Measurements from ENCODE around the gene KIF2C. TPM values are rescaled to one million over a fixed set of nuclear protein-coding genes. Genes with fewer than 3 reads are reported as not detected.
"Not testable (repeated sequence)": the region's sequence is repeated elsewhere in the genome, so short reads cannot be mapped to it uniquely, and the experiment has no call there.

Gene KIF2C
- total RNA-seq, 4 donors from 2014 or later, result 2.5 to 8.3 (median 3.5) TPM

GRCh38 chr1:44807364-44808062 lies 67.9 kb downstream of the KIF2C start:
- H3K4me1 ChIP-seq, result peaks cover 13 to 58% (median 54%) of the 10 kb centered on the region in 4 donors
- no peaks in the 10 kb centered on the region for H3K9me3 ChIP-seq
- peak; percentile 95 to 99 (median 99) for DNase-seq
- peak overlapping the region in 1 of 4 donors; percentile 15 for H3K4me3 ChIP-seq
- TF ChIP-seq POLR2A (IDR thresholded peaks at IDR 0.05) (no peak), CTCF (IDR thresholded peaks at IDR 0.05) (no peak)
- H3K27ac ChIP-seq, result peak overlapping the region; percentile 94 to 98 (median 96)
- H3K36me3 ChIP-seq, result peaks cover 0 to 34% (median 0%) of the 10 kb centered on the region in 3 donors
- no peaks in the 10 kb centered on the region for H3K27me3 ChIP-seq

GRCh38 chr1:44808063-44808937 lies 68.7 kb downstream of the KIF2C start, which contains the start of gene BTBD19:
TSS of gene BTBD19 (plus strand) at chr1:44808523. CDS start at chr1:44808821, 298 bp downstream.
- Histone ChIP-seq H3K27ac (peak within 1 kb of the TSS; percentile 94 to 98 (median 96)), H3K9me3 (no peaks in the 10 kb centered on the region), H3K36me3 (peaks cover 0 to 29% (median 0%) of the 10 kb centered on the region in 3 donors), H3K27me3 (no peaks in the 10 kb centered on the region), H3K4me1 (peaks cover 13 to 57% (median 50%) of the 10 kb centered on the region in 4 donors), H3K4me3 (peak within 1 kb of the TSS in 3 of 4 donors; percentile 0 to 30 (median 15))
- TF ChIP-seq POLR2A (IDR thresholded peaks at IDR 0.05), result no peak
- TF ChIP-seq CTCF (IDR thresholded peaks at IDR 0.05), result no peak
- peak in 2 of 3 donors; percentile 66 to 76 for DNase-seq

- TF ChIP-seq POLR2A (IDR thresholded peaks at IDR 0.05) (no peak), CTCF (IDR thresholded peaks at IDR 0.05) (no peak)
- H3K36me3 ChIP-seq, result peaks cover 0 to 20% (median 0%) of the 10 kb centered on the region in 3 donors
- DNase-seq, result peak; percentile 71 to 92 (median 90)
- H3K9me3 ChIP-seq, result no peaks in the 10 kb centered on the region
- H3K4me1 ChIP-seq, result peaks cover 13 to 59% (median 51%) of the 10 kb centered on the region in 4 donors
- H3K4me3 ChIP-seq, result peak overlapping the region in 2 of 4 donors; percentile 0 to 30
- no peaks in the 10 kb centered on the region for H3K27me3 ChIP-seq
- peak overlapping the region; percentile 94 to 98 (median 96) for H3K27ac ChIP-seq
Measured at GRCh38 chr1:44808938-44809917, 69.6 kb downstream of the KIF2C start.

GRCh38 chr1:44810101-44810761 lies 70.6 kb downstream of the KIF2C start:
- TF ChIP-seq POLR2A (IDR thresholded peaks at IDR 0.05) (no peak), CTCF (IDR thresholded peaks at IDR 0.05) (no peak)
- DNase-seq, result peak; percentile 54 to 67 (median 63)
- Histone ChIP-seq H3K9me3 (no peaks in the 10 kb centered on the region), H3K27me3 (no peaks in the 10 kb centered on the region), H3K4me1 (peaks cover 13 to 59% (median 51%) of the 10 kb centered on the region in 4 donors), H3K27ac (peak overlapping the region; percentile 94 to 98 (median 96)), H3K36me3 (peaks cover 0 to 12% (median 0%) of the 10 kb centered on the region in 3 donors), H3K4me3 (peak overlapping the region in 1 of 4 donors; percentile 1)

GRCh38 chr1:44810762-44811105 lies 71.1 kb downstream of the KIF2C start:
- H3K36me3 ChIP-seq, H3K4me3 ChIP-seq, H3K27me3 ChIP-seq, H3K9me3 ChIP-seq: not testable (repeated sequence)
- peak in 1 of 3 donors; percentile 33 for DNase-seq
- peaks cover 13 to 59% (median 51%) of the 10 kb centered on the region in 4 donors for H3K4me1 ChIP-seq
- peak overlapping the region; percentile 94 to 98 (median 96) for H3K27ac ChIP-seq
